Measurements from ENCODE around the gene CBLC.

CBLC gene

GRCh38 chr19:44753626-44753931 is 24.1 kb upstream of the CBLC start (continued):
- TF ChIP-seq EGR2 (tag by site-specific recombination; IDR thresholded peaks at IDR 0.05; ENCODE audit: low read depth) (0 out of 2 replicates have a peak, but pooled peaks have one; percentile 3), ZNF501 (tag by site-specific recombination; IDR thresholded peaks at IDR 0.05) (no peak), SP7 (tag by site-specific recombination; IDR thresholded peaks at IDR 0.05) (no peak), ZNF239 (tag by site-specific recombination; IDR thresholded peaks at IDR 0.05) (no peak)

DNA sequence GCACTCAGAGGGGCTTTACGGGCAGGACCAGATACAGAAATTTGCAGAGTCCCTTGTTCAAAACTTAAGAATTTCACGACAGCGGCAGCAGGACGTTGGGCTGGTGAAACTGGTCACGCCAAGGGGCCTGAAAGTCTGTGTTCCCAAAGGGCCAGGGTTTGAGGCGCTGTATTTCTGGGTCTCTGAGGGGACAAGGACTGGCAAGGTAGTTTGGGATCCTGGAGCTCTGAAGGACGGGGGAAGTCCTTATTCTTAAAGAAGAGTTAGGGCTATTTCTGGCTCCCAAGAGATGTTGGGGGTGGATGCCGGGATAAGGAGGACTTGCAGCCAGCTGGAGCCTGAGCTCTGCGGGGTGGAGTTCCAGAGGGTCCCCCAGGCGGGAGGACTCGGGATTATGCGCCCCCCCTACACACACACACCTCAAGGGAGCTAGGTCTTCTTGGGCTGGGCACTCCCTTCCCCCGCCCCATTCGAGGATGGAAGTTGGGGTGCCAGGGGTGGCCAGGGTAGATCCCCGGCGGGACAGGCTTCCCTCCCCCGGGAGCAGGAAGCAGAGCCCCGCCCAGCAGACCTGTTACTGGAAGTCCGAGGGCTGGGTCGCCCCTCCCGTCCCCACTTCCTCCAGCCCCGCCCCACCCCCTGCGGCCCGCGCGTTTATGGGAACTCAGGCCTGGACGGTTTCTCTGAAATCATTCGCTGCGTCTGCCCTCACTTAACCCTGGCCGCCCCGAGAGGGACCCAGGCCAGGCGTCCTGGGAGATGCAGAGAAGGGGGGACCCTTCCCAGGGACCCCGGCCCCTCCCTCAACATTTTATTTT is 23.5 kb upstream of the CBLC start:
- Histone ChIP-seq H3K4me3 (ENCODE audit: low read depth, low read length) (peak overlapping the region; percentile 42), H3K4me1 (ENCODE audit: control insufficient read depth, insufficient read depth, low read length) (peaks cover 18% of the 10 kb centered on the region), H3K27ac (ENCODE audit: extremely low read depth, low read depth, low read length) (peak overlapping the region; percentile 67), H3K36me3 (ENCODE audit: control insufficient read depth in 2 of 2, insufficient read depth in 1 of 2, low read length in 2 of 2) (peaks cover 8 to 18% of the 10 kb centered on the region in 2 experiments; a peak in 2 of 3 replicates), H3K9me3 (ENCODE audit: control insufficient read depth, insufficient read depth, low read depth, low read length) (no peaks in the 10 kb centered on the region)
- ChIA-PET POLR2A (interaction anchor here (0.5 to 2.2 kb wide), 12 partner anchors 12 to 285 kb away, joined by 3 to 9 read pairs (median 4); no protein-coding TSS in a partner anchor), CTCF (interaction anchor here (0.5 to 4.8 kb wide), 11 partner anchors 11 to 523 kb away, joined by 3 to 26 read pairs (median 3); no protein-coding TSS in a partner anchor)
- TF ChIP-seq ZNF16 (tag by site-specific recombination; IDR thresholded peaks at IDR 0.05; ENCODE audit: low read depth): no peak
- TF ChIP-seq, protein P1, sequence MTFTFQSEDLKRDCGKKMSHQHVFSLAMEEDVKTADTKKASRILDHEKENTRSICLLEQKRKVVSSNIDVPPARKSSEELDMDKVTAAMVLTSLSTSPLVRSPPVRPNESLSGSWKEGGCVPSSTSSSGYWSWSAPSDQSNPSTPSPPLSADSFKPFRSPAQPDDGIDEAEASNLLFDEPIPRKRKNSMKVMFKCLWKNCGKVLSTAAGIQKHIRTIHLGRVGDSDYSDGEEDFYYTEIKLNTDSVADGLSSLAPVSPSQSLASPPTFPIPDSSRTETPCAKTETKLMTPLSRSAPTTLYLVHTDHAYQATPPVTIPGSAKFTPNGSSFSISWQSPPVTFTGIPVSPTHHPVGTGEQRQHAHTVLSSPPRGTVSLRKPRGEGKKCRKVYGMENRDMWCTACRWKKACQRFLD (tag by site-specific recombination; IDR thresholded peaks at IDR 0.05): no peak
- TF ChIP-seq PRDM6 (tag by site-specific recombination; IDR thresholded peaks at IDR 0.05): no peak
- no peak for TF ChIP-seq ZNF670 (tag by site-specific recombination; IDR thresholded peaks at IDR 0.05; ENCODE audit: low read depth)
- TF ChIP-seq, protein P2, sequence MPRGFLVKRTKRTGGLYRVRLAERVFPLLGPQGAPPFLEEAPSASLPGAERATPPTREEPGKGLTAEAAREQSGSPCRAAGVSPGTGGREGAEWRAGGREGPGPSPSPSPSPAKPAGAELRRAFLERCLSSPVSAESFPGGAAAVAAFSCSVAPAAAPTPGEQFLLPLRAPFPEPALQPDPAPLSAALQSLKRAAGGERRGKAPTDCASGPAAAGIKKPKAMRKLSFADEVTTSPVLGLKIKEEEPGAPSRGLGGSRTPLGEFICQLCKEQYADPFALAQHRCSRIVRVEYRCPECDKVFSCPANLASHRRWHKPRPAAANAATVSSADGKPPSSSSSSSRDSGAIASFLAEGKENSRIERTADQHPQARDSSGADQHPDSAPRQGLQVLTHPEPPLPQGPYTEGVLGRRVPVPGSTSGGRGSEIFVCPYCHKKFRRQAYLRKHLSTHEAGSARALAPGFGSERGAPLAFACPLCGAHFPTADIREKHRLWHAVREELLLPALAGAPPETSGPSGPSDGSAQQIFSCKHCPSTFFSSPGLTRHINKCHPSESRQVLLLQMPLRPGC (tag by site-specific recombination; IDR thresholded peaks at IDR 0.05): no peak
- no peak for TF ChIP-seq ZNF2 (tag by site-specific recombination; IDR thresholded peaks at IDR 0.05)
- no peak for TF ChIP-seq ZNF221 (tag by site-specific recombination; IDR thresholded peaks at IDR 0.05; ENCODE audit: borderline replicate concordance)
- TF ChIP-seq, protein P3, sequence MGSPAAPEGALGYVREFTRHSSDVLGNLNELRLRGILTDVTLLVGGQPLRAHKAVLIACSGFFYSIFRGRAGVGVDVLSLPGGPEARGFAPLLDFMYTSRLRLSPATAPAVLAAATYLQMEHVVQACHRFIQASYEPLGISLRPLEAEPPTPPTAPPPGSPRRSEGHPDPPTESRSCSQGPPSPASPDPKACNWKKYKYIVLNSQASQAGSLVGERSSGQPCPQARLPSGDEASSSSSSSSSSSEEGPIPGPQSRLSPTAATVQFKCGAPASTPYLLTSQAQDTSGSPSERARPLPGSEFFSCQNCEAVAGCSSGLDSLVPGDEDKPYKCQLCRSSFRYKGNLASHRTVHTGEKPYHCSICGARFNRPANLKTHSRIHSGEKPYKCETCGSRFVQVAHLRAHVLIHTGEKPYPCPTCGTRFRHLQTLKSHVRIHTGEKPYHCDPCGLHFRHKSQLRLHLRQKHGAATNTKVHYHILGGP (tag by site-specific recombination; IDR thresholded peaks at IDR 0.05): no peak
- TF ChIP-seq FEZF1 (tag by site-specific recombination; IDR thresholded peaks at IDR 0.05): no peak
- no peak for TF ChIP-seq ZNF404 (tag by site-specific recombination; IDR thresholded peaks at IDR 0.05)
- TF ChIP-seq ZFP3 (tag by site-specific recombination; IDR thresholded peaks at IDR 0.05; ENCODE audit: low read depth): no peak
- TF ChIP-seq, protein P4, sequence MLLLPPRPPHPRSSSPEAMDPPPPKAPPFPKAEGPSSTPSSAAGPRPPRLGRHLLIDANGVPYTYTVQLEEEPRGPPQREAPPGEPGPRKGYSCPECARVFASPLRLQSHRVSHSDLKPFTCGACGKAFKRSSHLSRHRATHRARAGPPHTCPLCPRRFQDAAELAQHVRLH (tag by site-specific recombination; IDR thresholded peaks at IDR 0.05): no peak
- no peak for TF ChIP-seq ZNF558 (tag by site-specific recombination; IDR thresholded peaks at IDR 0.05)
- TF ChIP-seq ZNF654 (tag by site-specific recombination; IDR thresholded peaks at IDR 0.05; ENCODE audit: low read depth): no peak
- no peak for TF ChIP-seq ZNF488 (tag by site-specific recombination; IDR thresholded peaks at IDR 0.05)
- no peak for TF ChIP-seq MEIS1 (CRISPR knock-in tag; IDR thresholded peaks at IDR 0.05; ENCODE audit: borderline replicate concordance)
- TF ChIP-seq ZNF133 (tag by site-specific recombination; IDR thresholded peaks at IDR 0.05): no peak
- TF ChIP-seq, protein P5, sequence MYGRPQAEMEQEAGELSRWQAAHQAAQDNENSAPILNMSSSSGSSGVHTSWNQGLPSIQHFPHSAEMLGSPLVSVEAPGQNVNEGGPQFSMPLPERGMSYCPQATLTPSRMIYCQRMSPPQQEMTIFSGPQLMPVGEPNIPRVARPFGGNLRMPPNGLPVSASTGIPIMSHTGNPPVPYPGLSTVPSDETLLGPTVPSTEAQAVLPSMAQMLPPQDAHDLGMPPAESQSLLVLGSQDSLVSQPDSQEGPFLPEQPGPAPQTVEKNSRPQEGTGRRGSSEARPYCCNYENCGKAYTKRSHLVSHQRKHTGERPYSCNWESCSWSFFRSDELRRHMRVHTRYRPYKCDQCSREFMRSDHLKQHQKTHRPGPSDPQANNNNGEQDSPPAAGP (tag by site-specific recombination; IDR thresholded peaks at IDR 0.05): no peak
- TF ChIP-seq, protein P6, sequence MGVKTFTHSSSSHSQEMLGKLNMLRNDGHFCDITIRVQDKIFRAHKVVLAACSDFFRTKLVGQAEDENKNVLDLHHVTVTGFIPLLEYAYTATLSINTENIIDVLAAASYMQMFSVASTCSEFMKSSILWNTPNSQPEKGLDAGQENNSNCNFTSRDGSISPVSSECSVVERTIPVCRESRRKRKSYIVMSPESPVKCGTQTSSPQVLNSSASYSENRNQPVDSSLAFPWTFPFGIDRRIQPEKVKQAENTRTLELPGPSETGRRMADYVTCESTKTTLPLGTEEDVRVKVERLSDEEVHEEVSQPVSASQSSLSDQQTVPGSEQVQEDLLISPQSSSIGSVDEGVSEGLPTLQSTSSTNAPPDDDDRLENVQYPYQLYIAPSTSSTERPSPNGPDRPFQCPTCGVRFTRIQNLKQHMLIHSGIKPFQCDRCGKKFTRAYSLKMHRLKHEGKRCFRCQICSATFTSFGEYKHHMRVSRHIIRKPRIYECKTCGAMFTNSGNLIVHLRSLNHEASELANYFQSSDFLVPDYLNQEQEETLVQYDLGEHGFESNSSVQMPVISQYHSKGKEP (tag by site-specific recombination; IDR thresholded peaks at IDR 0.05): no peak
- no peak for TF ChIP-seq ZNF777 (tag by site-specific recombination; IDR thresholded peaks at IDR 0.05; ENCODE audit: borderline replicate concordance)
